ENCODE data around the gene SPATA31C1.

- TF ChIP-seq CTCF (IDR thresholded peaks at IDR 0.05; ENCODE audit: borderline replicate concordance, extremely low read depth, low read length, poor library complexity, severe bottlenecking) (no peak), EZH2 (IDR thresholded peaks at IDR 0.05; ENCODE audit: borderline replicate concordance, low read depth, low read length, severe bottlenecking) (no peak)
Observed at GRCh38 chr9:87910821-87911220, 6.9 kb upstream of the SPATA31C1 start.
